NB4 (cell line): ENCODE results near the gene IMP3.

Source experiments
- CTCF ChIP-seq: IDR thresholded peaks from one replicate; pipeline ENCODE4 v1.5.1; 2012; ENCODE audit warnings: low read depth, low read length
- POLR2A ChIP-seq: IDR thresholded peaks from 2 replicates; pipeline ENCODE4 v1.6.1; 2011; ENCODE audit warnings: mild to moderate bottlenecking; ENCODE audit not compliant: insufficient read length; ENCODE audit errors: extremely low read depth

DNA sequence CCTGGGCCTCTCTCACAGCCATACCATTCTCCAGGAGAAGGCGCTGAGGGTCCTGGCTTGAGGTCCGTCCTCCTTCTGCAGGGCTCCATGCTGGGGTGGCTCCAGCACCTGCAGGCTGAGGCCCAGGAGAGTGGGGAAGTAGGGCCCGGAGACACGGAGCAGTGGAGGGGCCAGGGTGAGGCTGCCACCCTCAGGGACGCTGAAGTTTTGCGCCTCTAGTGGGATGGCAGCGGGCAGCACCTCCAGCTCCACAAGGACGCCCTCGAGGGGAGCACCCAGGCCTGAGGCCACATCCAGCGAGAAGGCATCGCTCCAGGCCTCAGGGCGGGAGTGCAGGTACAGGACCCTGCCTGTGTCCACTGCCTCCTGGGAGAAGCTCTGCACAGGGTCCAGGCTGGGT, 45.2 kb upstream of the IMP3 start:
- TF ChIP-seq CTCF, result peak; percentile 15
- no peak for TF ChIP-seq POLR2A
